Effector memory CD4-positive, alpha-beta T cell (primary cell): Measurements from ENCODE around the gene COL9A3.

ENCODE experiments used
- DNase-seq, 3 donors: peaks; one replicate each; pipeline ENCODE4 v3.0.0-alpha.2; 2020
- H3K27ac ChIP-seq: 2 replicates; pipeline ENCODE4 v1.7.0; 2013; ENCODE audit warnings: mild to moderate bottlenecking, low read length, moderate library complexity; ENCODE audit not compliant: insufficient read depth, poor library complexity, severe bottlenecking
- H3K27me3 ChIP-seq: replicated peaks from 2 replicates; pipeline ENCODE4 v1.7.0; 2013; ENCODE audit warnings: mild to moderate bottlenecking, low read length; ENCODE audit not compliant: insufficient read depth, control insufficient read depth, poor library complexity, severe bottlenecking
- H3K36me3 ChIP-seq: 2 replicates; pipeline ENCODE4 v1.7.0; 2013; ENCODE audit warnings: mild to moderate bottlenecking, low read length, moderate library complexity; ENCODE audit not compliant: control insufficient read depth, insufficient read depth
- H3K4me1 ChIP-seq: 2 replicates; pipeline ENCODE4 v1.7.0; 2013; ENCODE audit warnings: low read length, mild to moderate bottlenecking; ENCODE audit not compliant: control insufficient read depth, insufficient read depth, poor library complexity, severe bottlenecking
- H3K4me3 ChIP-seq: 2 replicates; pipeline ENCODE4 v1.7.0; 2013; ENCODE audit warnings: low read length, low read depth, mild to moderate bottlenecking; ENCODE audit not compliant: insufficient read depth, poor library complexity, severe bottlenecking
- H3K9me3 ChIP-seq: 2 replicates; pipeline ENCODE4 v1.7.0; 2013; ENCODE audit warnings: mild to moderate bottlenecking, low read length, moderate library complexity; ENCODE audit not compliant: control insufficient read depth

Gene COL9A3

DNA sequence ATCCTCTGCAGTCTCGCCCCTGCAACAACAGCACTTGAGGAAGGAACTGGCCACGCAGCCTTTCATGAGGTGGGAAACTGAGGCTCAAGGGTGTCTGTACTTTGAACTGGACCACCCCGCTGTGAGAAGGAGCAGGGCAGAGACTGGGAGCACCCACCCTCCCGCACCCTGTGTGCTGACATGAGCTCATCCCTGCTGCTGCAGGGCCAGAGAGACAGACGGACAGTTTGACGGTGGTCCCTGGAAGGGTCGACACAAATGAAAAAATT, 37.5 kb upstream of the COL9A3 start:
- Histone ChIP-seq H3K4me3 (no peak overlapping the region), H3K36me3 (no peaks in the 10 kb centered on the region), H3K4me1 (peaks cover 32% of the 10 kb centered on the region), H3K27ac (no peak overlapping the region), H3K9me3 (no peaks in the 10 kb centered on the region), H3K27me3 (no peaks in the 10 kb centered on the region)
- no peak for DNase-seq

DNA sequence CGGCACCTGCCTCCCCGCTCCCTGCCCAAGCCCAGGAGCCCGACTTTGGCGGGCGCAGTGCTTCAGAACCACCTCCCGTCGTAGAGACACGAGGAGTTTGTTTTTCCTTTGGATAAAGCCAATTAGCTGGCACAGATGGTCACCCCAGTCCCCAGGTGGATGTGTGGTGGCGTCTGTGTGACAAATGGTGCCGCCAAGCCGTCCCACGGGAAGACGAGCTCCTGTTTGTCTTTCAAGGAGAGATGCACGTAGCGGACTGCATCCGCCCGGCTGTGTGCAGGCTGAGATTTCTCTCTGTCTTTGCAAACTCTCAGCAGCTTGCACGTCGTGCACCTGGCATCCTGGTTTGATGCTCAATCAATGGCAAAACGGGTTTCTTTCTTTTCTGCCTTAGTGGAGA, 36.6 kb upstream of the COL9A3 start:
- no peak overlapping the region for H3K4me3 ChIP-seq
- H3K36me3 ChIP-seq = no peaks in the 10 kb centered on the region
- no peaks in the 10 kb centered on the region for H3K27me3 ChIP-seq
- no peak for DNase-seq
- H3K9me3 ChIP-seq = no peaks in the 10 kb centered on the region
- H3K4me1 ChIP-seq = peaks cover 23% of the 10 kb centered on the region
- H3K27ac ChIP-seq = no peak overlapping the region

DNA sequence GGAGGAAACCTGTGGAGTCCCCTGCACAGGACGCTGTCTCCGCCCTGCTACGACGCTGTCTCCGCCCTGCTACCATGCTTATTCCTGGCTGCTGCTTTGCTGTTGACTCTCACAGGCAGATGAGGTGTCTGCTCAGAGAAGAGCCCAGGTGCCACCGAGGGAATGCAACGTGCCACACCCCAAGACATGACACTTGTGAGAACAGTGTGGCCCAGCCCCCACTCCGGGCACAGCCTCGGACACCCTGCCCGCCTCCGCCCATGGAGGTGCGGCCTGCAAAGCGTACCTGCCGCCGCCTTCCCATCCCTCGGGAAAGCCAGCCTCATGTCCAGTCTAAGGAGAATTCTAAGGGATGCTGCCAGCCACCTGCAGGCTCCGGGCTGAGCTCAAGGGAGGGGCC, 36.2 kb upstream of the COL9A3 start:
- no peaks in the 10 kb centered on the region for H3K36me3 ChIP-seq
- H3K27ac ChIP-seq = no peak overlapping the region
- no peak for DNase-seq
- H3K9me3 ChIP-seq = no peaks in the 10 kb centered on the region
- H3K27me3 ChIP-seq = no peaks in the 10 kb centered on the region
- H3K4me3 ChIP-seq = no peak overlapping the region
- H3K4me1 ChIP-seq = peaks cover 18% of the 10 kb centered on the region

DNA sequence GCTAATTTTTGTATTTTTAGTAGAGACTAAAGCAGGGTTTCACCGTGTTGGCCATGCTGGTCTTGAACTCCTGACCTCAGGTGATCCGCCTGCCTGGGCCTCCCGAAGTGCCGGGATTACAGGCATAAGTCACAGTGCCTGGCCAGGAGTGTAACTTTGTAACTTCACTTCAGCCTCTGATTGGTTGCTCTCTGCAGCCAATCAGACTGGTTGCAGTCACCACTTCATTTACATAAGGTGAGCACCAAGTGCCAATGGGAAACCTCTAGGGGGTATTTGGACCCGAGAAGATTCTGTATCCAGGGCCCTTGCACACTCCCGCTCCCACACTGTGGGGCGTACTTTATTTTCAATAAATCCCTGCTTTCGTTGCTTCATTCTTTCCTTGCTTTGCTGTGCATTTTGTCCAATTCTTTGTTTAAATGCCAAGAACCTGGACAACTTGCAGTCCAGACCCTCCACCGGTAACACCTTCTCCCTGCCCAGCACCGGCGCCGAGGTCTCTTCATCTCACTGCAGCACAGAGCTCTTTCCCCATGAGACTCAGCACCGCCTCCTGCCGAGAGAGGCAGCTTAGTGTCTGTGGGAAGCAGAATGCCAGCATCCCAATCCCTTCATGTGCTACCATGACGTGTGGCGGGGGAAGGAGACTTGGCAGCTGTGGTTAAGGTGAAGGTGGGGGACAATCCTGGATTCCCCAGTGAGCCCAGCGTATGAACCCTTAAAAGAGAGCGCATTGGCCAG, 34.5 kb upstream of the COL9A3 start:
- Histone ChIP-seq H3K4me3 (no peak overlapping the region), H3K36me3 (no peaks in the 10 kb centered on the region), H3K4me1 (peaks cover 3% of the 10 kb centered on the region), H3K9me3 (no peaks in the 10 kb centered on the region), H3K27me3 (no peaks in the 10 kb centered on the region), H3K27ac (no peak overlapping the region)
- no peak for DNase-seq

DNA sequence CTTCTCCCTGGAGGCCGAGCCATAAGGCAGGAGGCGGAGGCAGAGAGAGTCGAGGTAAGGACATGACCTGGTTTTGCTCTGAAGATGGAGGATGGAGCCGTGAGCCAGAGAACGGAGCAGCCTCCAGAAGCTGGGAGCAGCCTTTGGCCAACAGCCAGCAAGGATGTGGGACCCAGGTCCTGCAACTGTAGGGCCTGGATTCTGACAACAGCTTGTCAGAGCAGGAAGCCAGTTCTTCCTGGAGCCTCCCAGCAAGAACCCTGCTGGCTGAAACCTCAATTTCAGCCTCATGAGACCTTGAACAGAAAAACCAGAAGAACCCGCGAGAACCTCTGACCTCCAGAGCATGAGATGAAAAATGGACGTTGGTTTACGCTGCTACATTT, 34.0 kb upstream of the COL9A3 start:
- Histone ChIP-seq H3K27ac (no peak overlapping the region), H3K4me1 (no peaks in the 10 kb centered on the region), H3K9me3 (no peaks in the 10 kb centered on the region), H3K36me3 (no peaks in the 10 kb centered on the region), H3K27me3 (no peaks in the 10 kb centered on the region), H3K4me3 (no peak overlapping the region)
- no peak for DNase-seq

DNA sequence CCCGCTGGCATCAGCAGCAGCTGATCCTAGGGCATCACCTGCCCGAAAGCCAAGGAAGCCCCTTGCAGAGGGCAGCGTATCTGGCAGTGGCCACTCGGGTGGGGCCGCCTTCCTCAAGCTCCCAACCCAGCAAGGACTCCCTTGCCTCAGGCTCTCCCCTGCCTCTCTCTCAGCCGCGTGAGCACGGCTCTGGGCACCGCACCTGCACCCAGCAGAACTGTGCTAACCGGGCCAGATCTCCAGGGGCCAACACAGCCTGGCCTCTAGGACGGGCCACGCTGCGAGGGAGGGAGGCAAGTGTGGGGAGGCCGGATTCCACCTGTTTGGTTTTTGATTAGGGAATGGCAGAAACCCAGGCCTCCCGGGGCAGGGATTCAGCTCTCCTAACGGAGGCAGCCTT, 32.4 kb upstream of the COL9A3 start:
- Histone ChIP-seq H3K4me3 (no peak overlapping the region), H3K4me1 (no peaks in the 10 kb centered on the region), H3K9me3 (no peaks in the 10 kb centered on the region), H3K27ac (no peak overlapping the region), H3K36me3 (no peaks in the 10 kb centered on the region), H3K27me3 (no peaks in the 10 kb centered on the region)
- DNase-seq = no peak

DNA sequence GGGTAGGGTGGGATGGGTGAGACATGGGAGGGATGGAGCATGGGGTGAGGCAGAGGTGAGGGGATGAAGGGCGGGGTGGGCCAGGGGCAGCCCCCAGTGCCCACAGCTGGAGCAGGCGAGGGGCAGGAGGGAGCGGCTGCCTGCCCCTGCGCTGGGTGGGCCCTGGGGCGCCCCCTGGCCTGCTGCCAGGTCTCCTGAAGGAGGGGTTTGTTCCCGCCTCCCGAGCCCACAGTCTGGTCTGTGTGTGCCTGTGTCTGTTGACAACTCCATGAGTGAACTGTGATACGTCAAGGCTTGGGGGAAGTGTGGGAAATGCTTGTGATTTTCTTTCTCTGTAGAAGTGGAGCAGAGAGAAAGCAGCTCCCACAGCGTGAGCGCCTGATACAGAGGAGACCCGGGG, 31.5 kb upstream of the COL9A3 start:
- H3K27me3 ChIP-seq = no peaks in the 10 kb centered on the region
- no peaks in the 10 kb centered on the region for H3K4me1 ChIP-seq
- no peaks in the 10 kb centered on the region for H3K9me3 ChIP-seq
- no peaks in the 10 kb centered on the region for H3K36me3 ChIP-seq
- DNase-seq = no peak
- H3K27ac ChIP-seq = no peak overlapping the region
- no peak overlapping the region for H3K4me3 ChIP-seq

DNA sequence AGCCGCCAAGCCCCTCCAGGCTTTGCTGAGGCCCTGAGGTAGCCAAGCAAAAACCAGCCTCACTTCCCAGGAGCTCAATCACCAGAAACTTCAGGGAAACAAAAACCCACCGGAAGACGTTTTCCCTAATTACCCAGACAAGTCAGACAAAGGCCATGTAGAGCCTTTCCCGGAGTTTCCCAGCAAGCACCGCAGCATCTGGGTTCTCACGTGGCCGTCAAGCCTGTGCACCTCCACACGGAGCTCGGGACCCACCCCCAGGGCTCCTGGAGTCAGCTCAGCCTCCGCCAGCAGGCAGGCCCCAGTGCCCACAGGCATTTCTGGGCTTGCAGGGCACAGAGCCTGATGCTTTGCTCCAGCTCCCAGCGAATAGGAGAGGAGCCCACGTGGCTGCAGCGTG, 30.7 kb upstream of the COL9A3 start:
- no peaks in the 10 kb centered on the region for H3K27me3 ChIP-seq
- H3K9me3 ChIP-seq = no peaks in the 10 kb centered on the region
- H3K27ac ChIP-seq = no peak overlapping the region
- H3K36me3 ChIP-seq = no peaks in the 10 kb centered on the region
- DNase-seq = no peak
- H3K4me1 ChIP-seq = peaks cover under 1% of the 10 kb centered on the region
- no peak overlapping the region for H3K4me3 ChIP-seq

DNA sequence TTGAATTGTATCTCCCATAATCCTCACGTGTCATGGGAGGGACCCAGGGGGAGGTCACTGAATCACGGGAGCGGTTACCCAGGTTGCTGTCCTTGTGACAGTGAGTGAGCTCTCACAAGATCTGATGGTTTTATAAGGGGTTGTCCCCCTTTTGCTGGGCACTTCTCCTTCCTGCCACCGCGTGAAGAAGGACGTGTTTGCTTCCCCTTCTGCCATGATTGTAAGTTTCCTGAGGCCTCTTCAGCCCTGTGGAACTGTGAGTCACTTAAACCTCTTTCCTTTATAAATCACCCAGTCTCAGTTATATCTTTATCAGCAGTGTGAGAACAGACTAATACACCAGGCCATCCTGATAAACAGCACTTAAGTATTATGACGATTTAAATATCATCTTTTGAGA, 29.5 kb upstream of the COL9A3 start:
- peaks cover 6% of the 10 kb centered on the region for H3K4me1 ChIP-seq
- H3K9me3 ChIP-seq = no peaks in the 10 kb centered on the region
- H3K4me3 ChIP-seq = no peak overlapping the region
- no peak for DNase-seq
- no peak overlapping the region for H3K27ac ChIP-seq
- H3K36me3 ChIP-seq = no peaks in the 10 kb centered on the region
- no peaks in the 10 kb centered on the region for H3K27me3 ChIP-seq

DNA sequence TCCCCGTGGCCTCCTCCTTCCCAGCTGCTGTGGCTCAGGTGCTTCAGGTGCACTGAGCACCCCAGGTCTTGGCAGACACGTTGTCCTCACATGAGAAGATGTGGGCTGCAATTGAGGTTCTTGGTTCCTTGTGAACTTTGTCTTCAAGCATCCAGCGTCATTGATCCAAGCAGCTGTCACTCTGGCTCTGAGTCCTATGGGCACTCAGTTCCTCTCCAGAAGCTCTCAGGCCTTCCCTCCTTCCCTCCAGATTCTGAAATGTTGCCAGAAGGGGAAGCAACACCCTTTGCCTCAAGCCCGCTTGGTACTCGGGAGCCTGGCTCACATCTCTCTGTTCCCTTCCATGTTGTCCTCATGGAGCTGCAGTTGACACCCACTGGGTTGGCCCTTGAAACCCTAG, 29.0 kb upstream of the COL9A3 start:
- Histone ChIP-seq H3K4me3 (no peak overlapping the region), H3K27ac (no peak overlapping the region), H3K4me1 (peaks cover 6% of the 10 kb centered on the region), H3K9me3 (no peaks in the 10 kb centered on the region), H3K27me3 (no peaks in the 10 kb centered on the region), H3K36me3 (no peaks in the 10 kb centered on the region)
- DNase-seq = no peak

DNA sequence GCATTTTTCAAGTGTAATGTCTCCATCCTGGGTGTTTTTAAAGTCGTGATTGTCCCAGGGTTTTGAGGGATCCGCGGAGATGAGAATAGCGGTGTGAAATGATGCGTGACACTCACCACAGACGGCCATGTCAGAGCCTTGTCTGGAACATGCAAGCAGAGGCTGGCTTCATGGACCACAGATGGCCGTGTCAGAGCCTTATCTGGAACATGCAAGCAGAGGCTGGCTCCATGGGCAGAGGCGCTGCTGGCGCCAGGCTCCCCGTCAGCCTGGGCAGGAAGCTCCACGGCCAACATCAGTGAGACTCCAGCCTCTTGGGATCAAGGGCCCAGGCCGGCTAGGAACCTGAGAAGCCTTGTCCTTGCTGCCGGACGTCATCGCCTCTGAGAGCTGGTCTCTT, 28.2 kb upstream of the COL9A3 start:
- Histone ChIP-seq H3K27me3 (no peaks in the 10 kb centered on the region), H3K36me3 (no peaks in the 10 kb centered on the region), H3K4me3 (no peak overlapping the region), H3K4me1 (peaks cover 8% of the 10 kb centered on the region), H3K9me3 (no peaks in the 10 kb centered on the region), H3K27ac (no peak overlapping the region)
- DNase-seq = no peak
